ENCODE data around the gene KPNB1.

GRCh38 chr17:47682138-47682537, 32.4 kb downstream of the KPNB1 start:
- no peak for TF ChIP-seq CTCF (IDR thresholded peaks at IDR 0.05)
- no peak for TF ChIP-seq POLR2A (IDR thresholded peaks at IDR 0.05)
